ENCODE results near the gene SMIM45.
"Not testable (repeated sequence)": the region's sequence is repeated elsewhere in the genome, so short reads cannot be mapped to it uniquely, and the experiment has no call there.

SMIM45 gene

DNA sequence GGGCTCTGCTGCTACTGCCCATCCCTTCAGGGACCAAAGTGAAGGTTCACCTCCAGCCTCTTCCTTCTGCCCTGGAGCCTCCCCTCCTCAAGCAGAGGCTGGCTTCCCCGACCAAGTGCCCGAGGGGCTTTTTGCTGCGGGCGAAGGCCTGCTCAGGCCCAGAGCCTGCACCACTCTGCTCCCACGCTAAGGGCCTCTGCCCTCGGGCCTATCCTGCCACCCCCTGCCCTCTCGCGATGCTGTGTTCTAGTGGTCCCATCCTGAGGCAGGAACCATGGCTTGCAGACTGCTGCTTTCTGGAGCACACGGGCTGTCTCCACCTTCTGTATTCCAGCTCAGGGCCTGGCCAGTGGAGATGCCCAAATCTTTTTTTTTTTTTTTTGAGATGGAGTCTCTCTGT is 16.4 kb upstream of the SMIM45 start:
- DNase-seq: no peak

DNA sequence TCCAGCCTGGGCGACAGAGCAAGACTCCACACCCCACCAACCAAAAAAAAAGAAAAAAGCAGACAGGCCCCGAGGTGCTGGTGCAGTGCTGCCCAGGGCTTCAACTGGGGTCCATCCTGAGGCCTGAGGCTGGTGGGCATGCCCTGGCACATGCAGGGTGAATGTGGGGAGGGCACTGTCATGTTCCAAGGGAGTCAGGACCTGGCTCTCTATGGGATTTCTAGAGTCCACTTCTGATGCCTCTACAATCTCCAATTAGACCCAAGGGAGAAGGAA is 15.1 kb upstream of the SMIM45 start:
- DNase-seq: no peak

DNA sequence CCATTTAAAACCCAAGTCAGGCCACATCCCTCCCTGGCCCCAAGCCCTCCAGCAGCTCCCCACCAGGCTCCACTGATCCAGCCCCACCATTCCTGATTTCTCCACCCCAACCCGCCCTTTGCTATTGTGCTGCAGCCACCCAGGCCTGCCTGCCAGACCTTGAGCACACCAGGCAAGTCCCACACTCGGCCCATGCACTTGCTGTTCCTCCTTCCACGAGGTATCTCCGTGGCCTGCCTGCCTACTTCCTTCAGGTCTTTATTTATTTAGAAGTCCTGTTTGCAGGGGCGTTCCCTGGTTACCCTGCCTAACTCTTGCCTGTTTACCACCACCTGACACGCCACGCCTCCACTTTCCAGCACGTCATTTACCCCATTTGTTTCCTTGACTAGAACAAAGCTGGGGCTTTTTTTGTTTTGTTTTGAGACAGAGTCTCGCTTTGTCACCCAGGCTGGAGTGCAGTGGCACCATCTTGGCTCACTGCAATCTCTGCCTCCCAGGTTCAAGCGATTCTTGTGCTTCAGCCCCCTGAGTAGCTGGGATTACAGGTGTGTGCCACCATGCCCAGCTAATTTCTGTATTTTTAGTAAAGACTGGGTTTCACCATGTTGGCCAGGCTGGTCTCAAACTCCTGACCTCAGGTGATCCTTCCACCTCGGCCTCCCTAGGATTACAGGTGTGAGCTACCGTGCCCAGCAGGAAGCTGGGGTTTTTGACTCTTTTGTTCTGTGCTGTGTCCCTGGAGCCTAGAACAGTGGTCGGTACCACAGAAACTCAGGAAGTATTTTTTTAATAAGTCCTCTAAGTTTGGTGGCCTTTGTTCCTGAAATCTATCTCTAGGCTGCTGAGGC is 11.7 kb upstream of the SMIM45 start:
- DNase-seq: peak; percentile 97

GRCh38 chr22:41940832-41941765 is 10.9 kb upstream of the SMIM45 start:
- peak; percentile 89 for DNase-seq

DNA sequence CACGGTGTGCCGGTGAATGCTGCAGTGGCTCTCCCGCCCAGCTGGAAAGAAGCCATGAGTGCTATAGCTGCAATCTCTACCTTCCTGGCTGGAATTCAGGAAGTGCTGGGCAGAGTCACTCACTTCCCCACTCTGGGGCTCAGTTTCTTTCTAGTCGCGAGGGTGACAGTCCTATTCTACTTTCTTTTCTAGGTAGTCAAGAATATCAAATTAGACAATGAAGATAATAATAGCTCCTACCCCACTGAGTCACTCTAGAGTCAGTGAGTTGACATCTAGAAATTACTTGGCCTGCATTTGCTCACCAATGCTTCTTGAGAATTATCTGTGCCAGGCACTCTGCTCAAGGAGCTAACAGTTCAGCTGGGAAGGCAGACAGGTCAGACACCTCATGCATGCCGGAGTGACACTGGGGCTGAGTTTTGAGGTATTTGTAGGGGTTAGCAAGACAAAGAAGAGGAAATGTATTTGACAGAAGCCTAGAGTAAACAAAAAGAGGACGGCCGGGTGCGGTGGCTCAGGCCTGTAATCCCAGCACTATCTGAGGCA is 8.2 kb upstream of the SMIM45 start:
- DNase-seq: no peak

- DNase-seq: peak; percentile 94
Observed at GRCh38 chr22:41946629-41947423, 5.1 kb upstream of the SMIM45 start, which contains the start of gene CENPM. Gene CENPM (minus strand): TSS chr22:41947152. CDS start chr22:41947076, 76 bp downstream.

GRCh38 chr22:41947424-41948080 is 4.4 kb upstream of the SMIM45 start:
- no peak for DNase-seq

DNA sequence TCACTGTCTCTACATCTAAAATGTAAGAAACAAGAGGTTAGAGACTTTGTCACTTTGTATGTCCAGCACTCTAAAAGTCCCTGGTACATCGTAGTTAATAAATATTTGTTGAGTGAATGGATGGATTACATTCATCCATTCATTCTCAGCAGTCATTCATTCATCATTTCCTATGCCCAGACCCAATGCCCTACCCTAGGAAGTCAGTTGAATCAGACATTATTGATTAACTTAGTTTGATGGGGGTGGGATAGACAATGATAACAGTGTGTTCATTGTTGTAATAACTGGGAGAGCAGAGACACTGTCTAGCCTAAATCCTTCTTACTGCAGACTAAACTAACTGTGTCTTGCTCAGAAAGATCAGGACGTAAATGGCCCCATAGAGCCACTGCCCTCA is 3.8 kb upstream of the SMIM45 start:
- DNase-seq: no peak

DNA sequence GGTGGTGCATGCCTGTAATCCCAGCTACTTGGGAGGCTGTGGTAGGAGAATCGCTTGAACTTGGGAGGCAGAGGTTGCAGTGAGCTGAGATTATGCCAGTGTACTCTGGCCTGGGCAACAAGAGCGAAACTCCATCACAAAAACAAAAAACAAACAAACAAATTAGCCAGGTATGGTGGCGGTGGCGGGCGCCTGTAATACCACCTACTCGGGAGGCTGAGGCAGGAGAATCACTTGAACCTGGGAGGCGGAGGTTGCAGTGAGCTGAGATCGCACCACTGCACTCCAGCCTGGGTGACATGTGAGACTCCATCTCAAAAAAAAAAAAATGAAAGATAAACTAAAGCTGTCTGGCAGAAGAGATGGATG is 3.0 kb upstream of the SMIM45 start:
- not testable (repeated sequence) for DNase-seq

DNA sequence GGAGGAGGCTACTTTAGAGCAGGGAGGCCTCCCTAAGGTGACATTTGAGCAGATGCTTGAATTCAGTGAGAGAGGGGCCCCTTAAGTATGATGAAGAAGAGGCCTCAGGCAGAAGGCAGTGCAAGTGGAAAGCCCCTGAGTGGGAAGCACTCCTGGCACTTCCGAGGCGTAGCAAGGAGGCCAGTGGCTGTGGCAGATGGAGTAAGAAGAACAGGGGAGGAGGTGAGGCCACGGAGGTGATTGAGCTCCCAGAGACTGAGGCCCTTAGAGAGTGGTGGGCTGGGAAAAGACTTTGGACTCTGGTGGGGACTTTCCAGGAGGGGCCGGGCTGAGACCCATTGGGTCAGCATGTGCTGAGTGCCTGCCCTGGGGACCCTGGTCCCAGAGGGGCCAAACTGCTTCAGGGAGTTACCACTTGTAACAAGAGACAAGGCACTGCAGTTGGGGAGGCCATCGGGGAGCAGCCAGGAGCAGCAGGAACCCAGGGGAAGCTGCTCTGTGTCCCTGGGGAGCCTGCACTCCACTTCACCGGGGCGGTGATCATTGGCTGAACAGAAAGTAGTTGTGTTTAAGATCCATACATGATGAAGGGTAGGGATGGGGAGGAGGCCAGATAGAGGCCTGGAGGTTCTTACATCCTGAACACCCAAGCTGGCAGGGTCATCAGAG is 2.5 kb upstream of the SMIM45 start:
- DNase-seq: no peak

DNA sequence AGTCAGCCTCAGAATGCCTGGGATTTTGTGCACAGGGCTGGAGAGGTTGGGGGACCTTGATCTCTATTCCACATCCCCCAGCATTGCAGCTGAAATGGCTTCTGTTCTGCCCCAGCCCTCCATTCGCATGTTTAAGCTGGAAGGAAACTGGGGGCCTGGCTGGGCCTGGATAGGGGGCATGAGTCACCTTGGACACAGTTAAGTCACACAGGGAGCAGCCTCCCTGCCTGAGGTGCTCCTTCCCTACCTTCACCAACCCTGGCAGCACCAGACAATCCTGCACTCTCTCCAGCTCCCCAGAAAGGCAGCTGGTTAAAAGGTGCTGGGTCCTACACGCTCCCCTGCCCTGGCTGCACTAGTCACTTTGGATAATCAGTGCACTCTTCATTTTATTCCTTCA is 763 bp downstream of the SMIM45 start:
- no peak for DNase-seq

- no peak for DNase-seq
Observed at GRCh38 chr22:41957941-41958556, 6.1 kb downstream of the SMIM45 start.

- no peak for DNase-seq
Observed at GRCh38 chr22:41963453-41964111, 11.6 kb downstream of the SMIM45 start.

GRCh38 chr22:41964112-41964491 is 12.2 kb downstream of the SMIM45 start:
- DNase-seq: no peak

GRCh38 chr22:41966225-41966606 is 14.3 kb downstream of the SMIM45 start:
- DNase-seq: no peak

DNA sequence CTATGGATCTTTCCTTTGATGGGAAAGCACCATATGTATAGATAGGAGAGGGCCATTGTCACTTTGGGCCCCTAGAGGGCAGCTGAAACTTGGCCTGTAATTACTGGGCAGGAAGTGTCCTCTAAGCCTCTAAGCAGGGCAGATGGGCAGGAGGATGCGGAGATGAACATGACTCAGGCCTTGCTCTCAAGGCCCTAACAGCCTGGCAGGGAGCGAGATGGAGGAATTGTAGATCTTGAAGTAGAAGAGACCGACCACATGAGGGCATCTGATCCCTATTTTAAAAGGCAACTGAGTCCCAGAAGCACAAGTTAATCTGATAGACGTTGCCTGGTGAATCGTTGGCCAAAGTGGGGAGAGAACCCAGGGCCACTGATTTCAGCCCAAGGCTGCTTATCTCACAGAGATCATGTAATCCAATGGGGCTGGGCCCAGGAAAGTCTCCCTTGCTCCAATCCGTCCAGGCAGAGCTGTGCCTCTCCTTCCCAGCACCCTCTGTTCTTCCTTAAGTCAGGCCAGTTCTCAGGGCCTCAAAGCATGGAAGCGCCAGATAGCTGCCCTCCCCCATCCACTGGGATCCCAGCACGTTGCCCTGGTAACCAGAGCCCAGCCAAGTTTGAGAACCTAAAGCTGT is 14.8 kb downstream of the SMIM45 start:
- peak; percentile 55 for DNase-seq

DNA sequence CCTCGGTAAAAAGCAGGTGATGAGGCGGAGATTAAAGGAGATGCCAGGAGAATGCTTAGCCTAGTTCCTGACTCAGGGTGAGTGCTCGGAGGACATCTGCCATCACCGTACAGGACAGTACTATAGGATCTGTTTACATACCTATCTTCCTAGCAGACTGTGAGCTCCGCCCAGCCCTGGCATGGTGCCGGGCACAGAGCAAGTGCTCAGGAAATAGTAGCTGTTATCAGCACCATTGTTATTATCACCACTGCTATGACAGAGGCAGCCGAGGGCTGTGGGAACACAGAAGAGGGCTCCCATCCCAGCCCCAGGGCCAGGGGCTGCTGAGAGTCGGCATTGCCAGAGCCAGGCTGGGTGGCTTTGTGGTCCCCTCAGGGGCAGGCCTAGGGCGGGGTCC is 16.7 kb downstream of the SMIM45 start:
- DNase-seq: no peak

GRCh38 chr22:41969110-41969646 is 17.2 kb downstream of the SMIM45 start, which contains the start of gene SEPTIN3:
Gene SEPTIN3 (plus strand): TSS chr22:41969443. CDS start chr22:41971493, 2,050 bp downstream.
- DNase-seq: no peak

- no peak for DNase-seq
Observed at GRCh38 chr22:41970601-41971000, 18.7 kb downstream of the SMIM45 start.

GRCh38 chr22:41971431-41971830 is 19.5 kb downstream of the SMIM45 start:
- no peak for DNase-seq
